ENCODE results near the gene C5orf52. TPM values are rescaled to one million over a fixed set of nuclear protein-coding genes. Genes with fewer than 3 reads are reported as not detected.
"Not testable (repeated sequence)": the region's sequence is repeated elsewhere in the genome, so short reads cannot be mapped to it uniquely, and the experiment has no call there.

The C5orf52 gene
- total RNA-seq, 1 donor from 2014 or later, result not detected

GRCh38 chr5:157681048-157681447, 9.7 kb downstream of the C5orf52 start:
- H2AFZ ChIP-seq (ENCODE audit: low read depth, low read length), result no peak overlapping the region
- H3K9me3 ChIP-seq (ENCODE audit: insufficient read depth, low read depth, low read length), result no peaks in the 10 kb centered on the region
- H3K79me2 ChIP-seq (ENCODE audit: insufficient read depth, low read length), result no peaks in the 10 kb centered on the region
- H4K20me1 ChIP-seq (ENCODE audit: insufficient read depth, low read length), result no peaks in the 10 kb centered on the region
- no peaks in the 10 kb centered on the region for H3K27me3 ChIP-seq (ENCODE audit: insufficient read depth, low read length)
- no peaks in the 10 kb centered on the region for H3K4me1 Mint-ChIP-seq (ENCODE audit: low read depth, unreplicated experiment)
- H3K27ac Mint-ChIP-seq (ENCODE audit: unreplicated experiment), result no peak overlapping the region
- no peak overlapping the region for H3K4me2 ChIP-seq (ENCODE audit: low read length)
- DNase-seq (ENCODE audit: low read depth), result no peak
- no peaks in the 10 kb centered on the region for H3K4me1 ChIP-seq (ENCODE audit: insufficient read depth, low read length)
- TF ChIP-seq CTCF (IDR thresholded peaks at IDR 0.05; ENCODE audit: insufficient read depth, low read depth, low read length) (no peak), EZH2 (IDR thresholded peaks at IDR 0.05; ENCODE audit: insufficient read depth, low read length) (no peak)
- no peaks in the 10 kb centered on the region for H3K36me3 ChIP-seq (ENCODE audit: insufficient read depth, low read length)
- H3K4me3 Mint-ChIP-seq (ENCODE audit: unreplicated experiment), result no peak overlapping the region
- H3K9ac ChIP-seq (ENCODE audit: low read length), result no peak overlapping the region
- H3K9me3 Mint-ChIP-seq (ENCODE audit: unreplicated experiment), result peaks cover 4% of the 10 kb centered on the region
- peaks cover 16% of the 10 kb centered on the region for H3K27me3 Mint-ChIP-seq (ENCODE audit: low read depth, unreplicated experiment)
- no peak for FAIRE-seq
- H3K4me3 ChIP-seq (ENCODE audit: insufficient read depth, low read depth, low read length), result no peak overlapping the region
- no peak overlapping the region for H3K27ac ChIP-seq (ENCODE audit: low read depth, low read length)
- H3K36me3 Mint-ChIP-seq (ENCODE audit: low read depth, unreplicated experiment), result no peaks in the 10 kb centered on the region

- Histone ChIP-seq H3K4me2 (ENCODE audit: low read length) (no peak overlapping the region), H3K79me2 (ENCODE audit: insufficient read depth, low read length) (no peaks in the 10 kb centered on the region), H3K9ac (ENCODE audit: low read length) (no peak overlapping the region), H2AFZ (ENCODE audit: low read depth, low read length) (no peak overlapping the region), H3K36me3 (ENCODE audit: insufficient read depth, low read length) (no peaks in the 10 kb centered on the region), H3K4me3 (ENCODE audit: insufficient read depth, low read depth, low read length) (no peak overlapping the region), H3K4me1 (ENCODE audit: insufficient read depth, low read length) (no peaks in the 10 kb centered on the region), H3K27ac (ENCODE audit: low read depth, low read length) (no peak overlapping the region), H3K27me3 (ENCODE audit: insufficient read depth, low read length) (no peaks in the 10 kb centered on the region), H3K9me3 (ENCODE audit: insufficient read depth, low read depth, low read length) (no peaks in the 10 kb centered on the region), H4K20me1 (ENCODE audit: insufficient read depth, low read length) (no peaks in the 10 kb centered on the region)
- Mint-ChIP-seq H3K4me3 (ENCODE audit: unreplicated experiment) (no peak overlapping the region), H3K9me3 (ENCODE audit: unreplicated experiment) (peaks cover 4% of the 10 kb centered on the region), H3K27ac (ENCODE audit: unreplicated experiment) (no peak overlapping the region), H3K4me1 (ENCODE audit: low read depth, unreplicated experiment) (peaks cover 2% of the 10 kb centered on the region), H3K27me3 (ENCODE audit: low read depth, unreplicated experiment) (peaks cover 11% of the 10 kb centered on the region), H3K36me3 (ENCODE audit: low read depth, unreplicated experiment) (no peaks in the 10 kb centered on the region)
- DNase-seq (ENCODE audit: low read depth) (no peak), FAIRE-seq (no peak)
- no peak for TF ChIP-seq CTCF (IDR thresholded peaks at IDR 0.05; ENCODE audit: insufficient read depth, low read depth, low read length)
- no peak for TF ChIP-seq EZH2 (IDR thresholded peaks at IDR 0.05; ENCODE audit: insufficient read depth, low read length)
Observed at GRCh38 chr5:157682257-157682656, 10.9 kb downstream of the C5orf52 start.

GRCh38 chr5:157686276-157687197, 15.2 kb downstream of the C5orf52 start:
- H3K36me3 Mint-ChIP-seq (ENCODE audit: low read depth, unreplicated experiment); H3K4me2 ChIP-seq (ENCODE audit: low read length); H2AFZ ChIP-seq (ENCODE audit: low read depth, low read length); H3K4me3 Mint-ChIP-seq (ENCODE audit: unreplicated experiment); H3K27me3 ChIP-seq (ENCODE audit: insufficient read depth, low read length); H4K20me1 ChIP-seq (ENCODE audit: insufficient read depth, low read length); FAIRE-seq; H3K27ac ChIP-seq (ENCODE audit: low read depth, low read length); H3K4me1 ChIP-seq (ENCODE audit: insufficient read depth, low read length); DNase-seq (ENCODE audit: low read depth); H3K4me3 ChIP-seq (ENCODE audit: insufficient read depth, low read depth, low read length); H3K9me3 Mint-ChIP-seq (ENCODE audit: unreplicated experiment); H3K4me1 Mint-ChIP-seq (ENCODE audit: low read depth, unreplicated experiment); H3K79me2 ChIP-seq (ENCODE audit: insufficient read depth, low read length); H3K9ac ChIP-seq (ENCODE audit: low read length); H3K27me3 Mint-ChIP-seq (ENCODE audit: low read depth, unreplicated experiment); H3K9me3 ChIP-seq (ENCODE audit: insufficient read depth, low read depth, low read length); H3K27ac Mint-ChIP-seq (ENCODE audit: unreplicated experiment); H3K36me3 ChIP-seq (ENCODE audit: insufficient read depth, low read length): not testable (repeated sequence)

Measured in astrocyte (in vitro differentiated cells and primary cell).